K562 (cell line): ENCODE data around the gene KMT5C. TPM values are rescaled to one million over a fixed set of nuclear protein-coding genes. Genes with fewer than 3 reads are reported as not detected.

ENCODE experiments used
- polyA plus RNA-seq, 8 experiments: library from polyadenylated mRNA; depleted of rRNA in 4 of 8; stranded (reverse) in 5 of 8; unstranded in 3 of 8; fragments of >200 nt; fragmentation: Nextera tagmentation in 2 of 8; fragmentation: Illumina TruSeq in 1 of 8; extraction: Ambion mirVana in 2 of 8; extraction: Trizol in 1 of 8; gene quantifications; 2 replicates each; pipeline versions ENCODE4 v1.2.1 to v1.2.3, GENCODE V29; 2011 to 2014; ENCODE audit warnings: inconsistent platforms in 1 of 8, missing spikeins in 1 of 8
- total RNA-seq, 7 experiments: library from RNA; depleted of rRNA in 6 of 7; stranded (reverse); fragments of >200 nt in 6 of 7; fragmentation: Illumina TruSeq in 2 of 7; extraction: Trizol in 2 of 7; gene quantifications; 2 replicates each; pipeline versions ENCODE4 v1.2.1 to v1.2.3, GENCODE V29; 2011 to 2021; ENCODE audit warnings: low replicate concordance in 1 of 7
- TF ChIP-seq, protein P1 (sequence below), 2 experiments: fragments of 450-650 bp; IDR thresholded peaks; 2 replicates each; pipeline ENCODE4 v1.6.1; 2016; ENCODE audit warnings: mild to moderate bottlenecking in 2 of 2, borderline replicate concordance in 1 of 2, low read depth in 1 of 2, moderate library complexity in 1 of 2

The KMT5C gene
- total and polyA plus RNA-seq, 9 of the 15 experiments (the other 6 are each of a cell fraction or from before 2014, with no cell fraction given) = 0.15 to 53.5 (median 16.6) TPM

DNA sequence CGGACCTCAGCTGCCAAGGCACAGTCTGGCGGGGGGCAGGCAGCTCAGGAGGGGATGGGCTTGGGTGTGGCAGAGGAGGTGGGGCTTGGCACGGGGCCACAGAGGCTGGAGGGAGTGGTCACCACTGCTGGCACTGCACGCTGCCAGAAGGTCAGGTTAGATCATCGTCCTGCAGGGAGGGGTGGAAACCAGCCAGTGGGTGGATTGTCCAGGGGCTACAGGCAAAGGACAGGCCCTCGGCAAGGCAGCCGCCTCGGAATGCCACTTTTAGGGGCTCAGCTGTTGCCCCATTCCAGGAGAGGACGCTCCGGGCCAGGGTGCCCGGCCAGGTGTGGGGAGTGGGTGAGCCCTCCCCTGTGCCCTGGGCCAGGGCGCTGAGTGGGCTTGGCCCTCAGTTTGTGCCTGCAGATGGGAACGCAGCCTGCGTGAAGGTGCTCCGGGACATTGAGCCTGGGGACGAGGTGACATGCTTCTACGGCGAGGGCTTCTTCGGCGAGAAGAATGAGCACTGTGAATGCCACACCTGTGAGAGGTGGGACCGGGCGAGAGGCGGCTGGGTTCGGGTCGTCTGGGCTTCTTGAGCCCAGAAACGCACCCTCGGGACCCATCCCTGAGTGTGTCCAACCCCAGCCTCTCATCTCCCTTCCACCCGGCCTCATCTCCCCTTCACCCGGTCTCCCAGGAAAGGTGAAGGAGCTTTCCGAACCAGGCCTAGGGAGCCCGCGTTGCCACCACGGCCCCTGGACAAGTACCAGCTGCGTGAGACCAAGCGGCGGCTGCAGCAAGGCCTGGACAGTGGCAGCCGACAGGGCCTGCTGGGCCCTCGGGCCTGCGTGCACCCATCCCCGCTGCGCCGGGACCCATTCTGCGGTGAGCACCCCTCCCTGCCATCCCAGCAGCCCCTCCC is 6.4 kb downstream of the KMT5C start (continued):
- TF ChIP-seq, protein P1, sequence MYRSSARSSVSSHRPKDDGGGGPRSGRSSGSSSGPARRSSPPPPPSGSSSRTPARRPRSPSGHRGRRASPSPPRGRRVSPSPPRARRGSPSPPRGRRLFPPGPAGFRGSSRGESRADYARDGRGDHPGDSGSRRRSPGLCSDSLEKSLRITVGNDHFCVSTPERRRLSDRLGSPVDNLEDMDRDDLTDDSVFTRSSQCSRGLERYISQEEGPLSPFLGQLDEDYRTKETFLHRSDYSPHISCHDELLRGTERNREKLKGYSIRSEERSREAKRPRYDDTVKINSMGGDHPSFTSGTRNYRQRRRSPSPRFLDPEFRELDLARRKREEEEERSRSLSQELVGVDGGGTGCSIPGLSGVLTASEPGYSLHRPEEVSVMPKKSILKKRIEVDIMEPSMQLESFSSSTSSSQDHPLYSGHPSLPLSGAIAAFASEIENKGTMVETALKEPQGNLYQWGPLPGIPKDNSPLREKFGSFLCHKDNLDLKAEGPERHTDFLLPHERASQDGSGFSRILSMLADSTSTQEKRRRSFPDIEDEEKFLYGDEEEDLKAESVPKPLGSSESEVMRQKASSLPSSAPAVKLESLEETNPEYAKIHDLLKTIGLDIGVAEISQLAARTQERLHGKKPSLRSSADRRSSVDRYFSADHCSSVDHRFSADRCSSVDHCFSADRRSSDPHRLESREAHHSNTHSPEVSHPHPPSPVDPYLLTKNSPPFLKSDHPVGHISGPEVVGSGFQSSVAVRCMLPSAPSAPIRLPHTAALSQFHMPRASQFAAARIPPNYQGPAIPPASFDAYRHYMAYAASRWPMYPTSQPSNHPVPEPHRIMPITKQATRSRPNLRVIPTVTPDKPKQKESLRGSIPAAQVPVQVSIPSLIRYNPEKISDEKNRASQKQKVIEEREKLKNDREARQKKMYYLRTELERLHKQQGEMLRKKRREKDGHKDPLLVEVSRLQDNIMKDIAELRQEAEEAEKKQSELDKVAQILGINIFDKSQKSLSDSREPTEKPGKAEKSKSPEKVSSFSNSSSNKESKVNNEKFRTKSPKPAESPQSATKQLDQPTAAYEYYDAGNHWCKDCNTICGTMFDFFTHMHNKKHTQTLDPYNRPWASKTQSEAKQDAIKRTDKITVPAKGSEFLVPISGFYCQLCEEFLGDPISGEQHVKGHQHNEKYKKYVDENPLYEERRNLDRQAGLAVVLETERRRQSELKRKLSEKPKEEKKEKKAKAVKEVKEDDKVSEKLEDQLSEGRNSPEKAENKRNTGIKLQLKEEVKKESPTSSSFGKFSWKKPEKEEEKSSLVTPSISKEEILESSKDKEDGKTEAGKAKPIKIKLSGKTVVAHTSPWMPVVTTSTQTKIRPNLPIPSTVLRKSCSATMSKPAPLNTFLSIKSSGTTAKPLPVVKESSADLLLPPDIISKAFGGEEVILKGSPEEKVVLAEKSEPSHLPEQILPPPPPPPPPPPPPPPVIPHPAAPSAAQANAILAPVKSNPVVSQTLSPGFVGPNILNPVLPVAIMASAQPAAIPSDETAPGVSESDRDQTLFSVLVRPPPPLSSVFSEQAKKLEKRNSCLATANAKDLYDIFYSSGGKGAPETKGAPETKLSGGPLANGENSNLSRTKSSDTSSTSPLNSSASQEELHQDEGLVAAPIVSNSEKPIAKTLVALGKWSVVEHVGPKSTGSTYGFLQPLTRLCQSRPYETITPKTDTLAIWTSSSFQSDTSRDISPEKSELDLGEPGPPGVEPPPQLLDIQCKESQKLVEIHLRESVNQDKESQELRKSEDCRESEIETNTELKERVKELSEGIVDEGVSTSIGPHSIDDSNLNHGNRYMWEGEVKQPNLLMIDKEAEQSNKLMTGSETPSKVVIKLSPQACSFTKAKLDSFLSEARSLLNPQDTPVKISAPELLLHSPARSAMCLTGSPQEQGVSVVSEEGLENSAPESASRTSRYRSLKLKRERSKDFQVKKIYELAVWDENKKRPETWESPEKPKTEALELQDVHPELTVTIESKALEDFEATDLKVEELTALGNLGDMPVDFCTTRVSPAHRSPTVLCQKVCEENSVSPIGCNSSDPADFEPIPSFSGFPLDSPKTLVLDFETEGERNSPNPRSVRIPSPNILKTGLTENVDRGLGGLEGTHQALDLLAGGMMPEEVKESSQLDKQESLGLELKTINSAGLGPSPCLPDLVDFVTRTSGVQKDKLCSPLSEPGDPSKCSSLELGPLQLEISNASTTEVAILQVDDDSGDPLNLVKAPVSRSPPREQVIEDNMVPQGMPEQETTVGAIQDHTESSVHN (IDR thresholded peaks at IDR 0.05; ENCODE audit: borderline replicate concordance in 1 of 2, low read depth in 1 of 2) = no peak
- TF ChIP-seq, all 486 proteins: peak for 2
